Rectal smooth muscle tissue (tissue), 1 donor: ENCODE measurements around the gene ITPRIP.

Experiments used
- H3K27ac ChIP-seq: one replicate; pipeline ENCODE4 v1.7.0; 2013; ENCODE audit warnings: low read depth, low read length, inconsistent platforms
- H3K27me3 ChIP-seq: one replicate; pipeline ENCODE4 v1.7.0; 2013; ENCODE audit warnings: low read length; ENCODE audit not compliant: control insufficient read depth, insufficient read depth
- H3K36me3 ChIP-seq: one replicate; pipeline ENCODE4 v1.7.0; 2013; ENCODE audit warnings: low read length; ENCODE audit not compliant: control insufficient read depth, insufficient read depth
- H3K4me1 ChIP-seq: one replicate; pipeline ENCODE4 v1.7.0; 2013; ENCODE audit warnings: low read length; ENCODE audit not compliant: control insufficient read depth, insufficient read depth
- H3K4me3 ChIP-seq: one replicate; pipeline ENCODE4 v1.7.0; 2013; ENCODE audit warnings: low read length
- H3K9ac ChIP-seq: one replicate; pipeline ENCODE4 v1.7.0; 2013; ENCODE audit warnings: low read length

ITPRIP gene

GRCh38 chr10:104351061-104351702 lies 12.9 kb upstream of the ITPRIP start:
- no peaks in the 10 kb centered on the region for H3K36me3 ChIP-seq
- H3K9ac ChIP-seq, result no peak overlapping the region
- H3K4me1 ChIP-seq, result peaks cover 5% of the 10 kb centered on the region
- H3K27me3 ChIP-seq, result no peaks in the 10 kb centered on the region
- H3K4me3 ChIP-seq, result no peak overlapping the region
- no peak overlapping the region for H3K27ac ChIP-seq

- no peaks in the 10 kb centered on the region for H3K27me3 ChIP-seq
- peaks cover 5% of the 10 kb centered on the region for H3K4me1 ChIP-seq
- H3K36me3 ChIP-seq, result no peaks in the 10 kb centered on the region
- H3K27ac ChIP-seq, result no peak overlapping the region
- no peak overlapping the region for H3K9ac ChIP-seq
- peak overlapping the region; percentile 51 for H3K4me3 ChIP-seq
These were observed 11.9 kb upstream of the ITPRIP start for GRCh38 chr10:104350127-104350635.

DNA sequence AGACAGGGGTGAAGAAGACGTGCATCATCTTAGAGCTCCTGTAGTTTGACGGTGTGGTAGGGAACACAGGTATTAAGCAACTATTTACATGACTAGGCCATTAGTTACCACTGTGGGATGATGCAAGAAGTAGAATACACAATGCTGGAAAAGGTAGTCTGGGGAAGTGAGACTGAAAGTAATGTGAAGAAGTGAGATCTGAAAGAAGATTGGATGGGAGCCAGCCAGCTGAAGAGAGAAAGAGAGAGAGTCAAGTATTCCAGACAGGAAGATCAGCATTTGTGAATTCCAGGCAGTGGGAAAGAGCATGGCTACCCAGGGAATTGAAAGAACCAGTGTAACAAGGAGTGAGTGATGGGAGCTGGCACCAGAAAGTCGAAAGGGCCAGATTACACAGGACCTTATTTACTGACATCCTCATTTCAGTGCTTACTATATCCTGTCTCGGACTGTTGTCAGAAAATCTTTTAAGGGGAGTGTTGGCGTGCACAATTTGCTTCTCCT lies 11.4 kb upstream of the ITPRIP start:
- Histone ChIP-seq H3K27ac (no peak overlapping the region), H3K4me3 (peak overlapping the region; percentile 51), H3K9ac (no peak overlapping the region), H3K27me3 (no peaks in the 10 kb centered on the region), H3K36me3 (no peaks in the 10 kb centered on the region), H3K4me1 (peaks cover 5% of the 10 kb centered on the region)

GRCh38 chr10:104348601-104349000 lies 10.3 kb upstream of the ITPRIP start:
- Histone ChIP-seq H3K4me3 (no peak overlapping the region), H3K9ac (no peak overlapping the region), H3K36me3 (no peaks in the 10 kb centered on the region), H3K27ac (no peak overlapping the region), H3K27me3 (no peaks in the 10 kb centered on the region), H3K4me1 (peaks cover 5% of the 10 kb centered on the region)

GRCh38 chr10:104347295-104348045 lies 9.2 kb upstream of the ITPRIP start:
- H3K27ac ChIP-seq, result no peak overlapping the region

DNA sequence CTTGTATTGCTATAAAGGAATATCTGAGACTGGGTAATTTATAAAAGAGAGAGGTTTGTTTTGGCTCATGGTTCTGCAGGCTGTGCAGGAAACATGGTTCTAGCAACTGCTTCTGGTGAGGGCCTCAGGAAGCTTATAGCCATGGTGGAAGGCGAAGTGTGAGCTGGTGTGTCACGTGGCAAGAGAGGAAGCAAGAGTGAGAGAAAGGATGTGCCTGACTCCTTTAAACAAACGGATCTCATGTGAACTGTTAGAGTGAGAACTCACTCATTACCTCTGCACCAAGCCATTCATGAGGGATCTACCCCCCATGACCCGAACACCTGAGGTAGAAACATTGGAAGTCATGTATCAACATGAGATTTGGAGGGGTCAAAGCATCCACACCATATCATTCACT lies 7.7 kb upstream of the ITPRIP start:
- Histone ChIP-seq H3K36me3 (no peaks in the 10 kb centered on the region), H3K4me1 (no peaks in the 10 kb centered on the region), H3K4me3 (no peak overlapping the region), H3K27ac (no peak overlapping the region), H3K27me3 (no peaks in the 10 kb centered on the region), H3K9ac (no peak overlapping the region)

More at GRCh38 chr10:104347295-104348045, 9.2 kb upstream of the ITPRIP start:
- Histone ChIP-seq H3K4me3 (no peak overlapping the region), H3K9ac (no peak overlapping the region), H3K4me1 (no peaks in the 10 kb centered on the region), H3K36me3 (no peaks in the 10 kb centered on the region), H3K27me3 (no peaks in the 10 kb centered on the region)

DNA sequence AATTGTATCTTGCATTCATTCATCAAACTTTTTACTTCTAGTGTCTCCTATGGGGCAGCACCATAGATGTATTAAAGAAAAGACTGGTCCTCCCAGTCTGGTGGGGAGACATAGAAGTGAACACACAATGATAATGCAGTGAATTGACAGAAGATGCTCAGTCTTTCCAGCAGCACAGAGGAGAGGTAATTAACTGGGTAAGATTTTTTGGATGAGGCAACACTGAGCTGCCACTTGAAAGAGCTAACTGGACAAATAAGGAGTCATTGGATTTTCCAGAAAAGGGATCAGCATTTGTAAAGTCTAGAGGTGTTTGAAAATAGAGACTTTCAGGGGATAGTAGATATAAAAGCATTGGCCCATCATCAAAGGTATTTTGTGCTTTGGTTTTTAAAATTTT lies 7.2 kb upstream of the ITPRIP start:
- Histone ChIP-seq H3K27me3 (no peaks in the 10 kb centered on the region), H3K27ac (no peak overlapping the region), H3K4me1 (peaks cover under 1% of the 10 kb centered on the region), H3K9ac (no peak overlapping the region), H3K36me3 (no peaks in the 10 kb centered on the region), H3K4me3 (no peak overlapping the region)

- Histone ChIP-seq H3K27me3 (no peaks in the 10 kb centered on the region), H3K4me3 (no peak overlapping the region), H3K36me3 (no peaks in the 10 kb centered on the region), H3K27ac (no peak overlapping the region), H3K9ac (no peak overlapping the region), H3K4me1 (peaks cover 9% of the 10 kb centered on the region)
These were observed 6.0 kb upstream of the ITPRIP start for GRCh38 chr10:104344219-104344618.

- Histone ChIP-seq H3K36me3 (no peaks in the 10 kb centered on the region), H3K27me3 (no peaks in the 10 kb centered on the region), H3K4me3 (no peak overlapping the region), H3K27ac (no peak overlapping the region), H3K4me1 (peaks cover 9% of the 10 kb centered on the region), H3K9ac (no peak overlapping the region)
These were observed 4.7 kb upstream of the ITPRIP start for GRCh38 chr10:104342941-104343411.

- Histone ChIP-seq H3K4me3 (no peak overlapping the region), H3K9ac (no peak overlapping the region), H3K27me3 (no peaks in the 10 kb centered on the region), H3K36me3 (no peaks in the 10 kb centered on the region), H3K4me1 (peaks cover 17% of the 10 kb centered on the region), H3K27ac (peak overlapping the region; percentile 95)
These were observed 2.4 kb upstream of the ITPRIP start for GRCh38 chr10:104340641-104341040.

DNA sequence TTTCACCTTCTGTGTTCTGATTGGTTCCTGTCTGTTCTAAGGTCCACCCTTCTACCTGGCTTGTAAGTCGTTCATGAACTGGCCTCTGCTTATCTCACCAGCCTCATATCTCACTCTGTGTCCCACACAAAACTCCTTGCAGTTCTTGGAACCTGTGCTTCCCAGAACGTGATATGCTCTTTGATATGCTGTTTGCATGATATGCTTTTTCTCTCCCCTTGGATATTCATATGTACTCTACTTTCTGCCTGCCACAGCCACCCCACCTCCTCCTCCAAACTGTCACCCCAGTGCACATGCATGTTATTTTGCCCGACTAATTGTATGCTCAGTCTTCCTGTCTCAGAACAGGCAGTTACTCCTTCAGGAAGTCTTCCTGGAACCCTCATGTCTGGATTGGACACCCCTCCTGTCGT lies 1.9 kb upstream of the ITPRIP start:
- Histone ChIP-seq H3K9ac (no peak overlapping the region), H3K4me1 (peaks cover 17% of the 10 kb centered on the region), H3K4me3 (peak overlapping the region; percentile 88), H3K27ac (peak overlapping the region; percentile 95), H3K36me3 (no peaks in the 10 kb centered on the region), H3K27me3 (no peaks in the 10 kb centered on the region)

DNA sequence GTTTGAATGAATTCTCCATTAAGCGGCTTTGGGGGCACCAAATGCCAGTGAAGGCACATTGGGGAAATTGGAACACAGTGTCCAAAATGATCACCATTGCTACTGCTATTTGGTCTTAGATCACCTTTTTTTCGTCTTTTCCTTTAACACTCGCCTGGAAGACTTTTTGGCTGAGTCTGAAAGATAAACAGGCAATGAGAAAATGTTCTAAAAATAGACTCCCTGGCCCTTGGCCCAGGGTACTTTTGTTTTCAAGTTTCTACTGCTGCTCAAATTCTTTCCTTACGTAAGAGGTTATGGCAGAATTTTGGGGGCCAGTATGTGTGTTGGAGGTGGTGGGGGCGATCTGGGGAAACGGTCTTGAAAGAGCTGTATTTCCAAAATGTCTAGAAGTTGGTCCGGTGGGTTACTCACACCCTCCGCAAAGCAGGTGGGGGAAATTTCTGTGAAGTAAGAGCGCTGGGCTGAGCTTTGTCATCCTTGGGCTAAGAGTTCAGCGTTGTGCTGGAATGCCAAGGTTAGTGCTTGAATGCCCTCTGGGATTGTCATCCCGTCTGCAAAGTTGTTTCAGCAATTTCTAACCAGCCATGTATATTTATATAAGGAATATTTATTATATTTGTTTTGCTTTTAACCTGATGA lies 1.3 kb upstream of the ITPRIP start:
- H3K9ac ChIP-seq, result no peak overlapping the region
- peak overlapping the region; percentile 88 for H3K4me3 ChIP-seq
- peaks cover 20% of the 10 kb centered on the region for H3K4me1 ChIP-seq
- H3K27me3 ChIP-seq, result no peaks in the 10 kb centered on the region
- no peaks in the 10 kb centered on the region for H3K36me3 ChIP-seq
- peak overlapping the region; percentile 95 for H3K27ac ChIP-seq
